ENCODE measurements around the gene ECD. TPM values are rescaled to one million over a fixed set of nuclear protein-coding genes. Genes with fewer than 3 reads are reported as not detected.

The ECD gene
- total RNA-seq, 2 donors from 2014 or later: 14.4 to 20.7 TPM

- no peak for DNase-seq (ENCODE audit: low spot score)
- H3K9me3 ChIP-seq: no peaks in the 10 kb centered on the region
- no peaks in the 10 kb centered on the region for H3K4me1 ChIP-seq
- H3K36me3 ChIP-seq: peaks cover 25% of the 10 kb centered on the region
- H3K27me3 ChIP-seq: no peaks in the 10 kb centered on the region
- TF ChIP-seq, protein P1, sequence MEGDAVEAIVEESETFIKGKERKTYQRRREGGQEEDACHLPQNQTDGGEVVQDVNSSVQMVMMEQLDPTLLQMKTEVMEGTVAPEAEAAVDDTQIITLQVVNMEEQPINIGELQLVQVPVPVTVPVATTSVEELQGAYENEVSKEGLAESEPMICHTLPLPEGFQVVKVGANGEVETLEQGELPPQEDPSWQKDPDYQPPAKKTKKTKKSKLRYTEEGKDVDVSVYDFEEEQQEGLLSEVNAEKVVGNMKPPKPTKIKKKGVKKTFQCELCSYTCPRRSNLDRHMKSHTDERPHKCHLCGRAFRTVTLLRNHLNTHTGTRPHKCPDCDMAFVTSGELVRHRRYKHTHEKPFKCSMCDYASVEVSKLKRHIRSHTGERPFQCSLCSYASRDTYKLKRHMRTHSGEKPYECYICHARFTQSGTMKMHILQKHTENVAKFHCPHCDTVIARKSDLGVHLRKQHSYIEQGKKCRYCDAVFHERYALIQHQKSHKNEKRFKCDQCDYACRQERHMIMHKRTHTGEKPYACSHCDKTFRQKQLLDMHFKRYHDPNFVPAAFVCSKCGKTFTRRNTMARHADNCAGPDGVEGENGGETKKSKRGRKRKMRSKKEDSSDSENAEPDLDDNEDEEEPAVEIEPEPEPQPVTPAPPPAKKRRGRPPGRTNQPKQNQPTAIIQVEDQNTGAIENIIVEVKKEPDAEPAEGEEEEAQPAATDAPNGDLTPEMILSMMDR (IDR thresholded peaks at IDR 0.05): no peak
- no peak overlapping the region for H3K4me3 ChIP-seq
- H3K27ac ChIP-seq: no peak overlapping the region
Measured at GRCh38 chr10:73183667-73184281, 16.0 kb upstream of the ECD start.

GRCh38 chr10:73182568-73182967 is 14.8 kb upstream of the ECD start:
- TF ChIP-seq, protein P1 (IDR thresholded peaks at IDR 0.05): no peak
- H3K4me3 ChIP-seq: no peak overlapping the region
- no peaks in the 10 kb centered on the region for H3K4me1 ChIP-seq
- DNase-seq (ENCODE audit: low spot score): no peak
- H3K9me3 ChIP-seq: no peaks in the 10 kb centered on the region
- H3K36me3 ChIP-seq: peaks cover 26% of the 10 kb centered on the region
- H3K27me3 ChIP-seq: no peaks in the 10 kb centered on the region
- H3K27ac ChIP-seq: no peak overlapping the region

DNA sequence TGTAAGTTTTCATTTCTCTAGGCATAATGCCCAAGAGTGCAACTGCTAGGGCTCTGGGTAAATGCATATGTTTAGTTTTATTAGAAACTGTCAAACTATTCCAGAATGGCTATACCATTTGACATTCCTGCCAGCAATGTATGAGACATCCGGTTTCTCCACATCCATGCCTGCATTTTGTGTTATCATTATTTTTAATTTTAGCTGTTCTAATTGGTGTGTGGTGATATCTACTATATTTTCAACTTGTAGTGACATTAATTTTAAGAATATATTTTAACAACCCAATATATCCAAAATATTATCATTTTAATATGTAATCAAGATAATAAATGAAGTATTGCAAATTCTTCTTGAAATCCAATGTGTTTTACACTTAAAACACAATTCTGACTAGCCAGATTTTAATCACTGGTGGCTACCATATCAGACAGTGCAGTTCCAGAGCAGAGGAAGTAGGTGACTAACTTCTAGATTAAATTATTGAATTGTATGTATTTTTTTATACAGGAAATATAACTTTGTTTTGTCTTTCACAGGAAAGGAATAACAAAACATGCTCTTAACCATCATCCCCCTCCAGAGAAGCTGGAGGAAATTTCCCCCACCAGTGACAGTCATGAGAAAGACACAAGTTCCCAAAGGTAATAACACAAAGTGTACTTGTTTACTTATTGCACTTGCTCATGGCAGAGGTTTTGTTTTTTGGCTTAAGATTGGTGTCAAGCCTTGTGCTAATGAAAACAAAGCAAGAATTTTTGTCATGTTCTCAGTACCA is 6.5 kb upstream of the ECD start:
- H3K9me3 ChIP-seq: no peaks in the 10 kb centered on the region
- DNase-seq (ENCODE audit: low spot score): no peak
- no peaks in the 10 kb centered on the region for H3K27me3 ChIP-seq
- peaks cover 20% of the 10 kb centered on the region for H3K36me3 ChIP-seq
- no peaks in the 10 kb centered on the region for H3K4me1 ChIP-seq
- no peak overlapping the region for H3K27ac ChIP-seq
- TF ChIP-seq, protein P1 (IDR thresholded peaks at IDR 0.05): no peak
- H3K4me3 ChIP-seq: no peak overlapping the region

GRCh38 chr10:73172867-73173266 is 5.1 kb upstream of the ECD start:
- no peak overlapping the region for H3K27ac ChIP-seq
- H3K36me3 ChIP-seq: peaks cover 13% of the 10 kb centered on the region
- H3K9me3 ChIP-seq: no peaks in the 10 kb centered on the region
- no peak for DNase-seq (ENCODE audit: low spot score)
- H3K4me1 ChIP-seq: peaks cover 0 to 8% of the 10 kb centered on the region in 2 donors
- TF ChIP-seq, protein P1 (IDR thresholded peaks at IDR 0.05): no peak
- no peak overlapping the region for H3K4me3 ChIP-seq
- no peaks in the 10 kb centered on the region for H3K27me3 ChIP-seq

GRCh38 chr10:73169320-73169719 is 1.5 kb upstream of the ECD start:
- TF ChIP-seq, protein P1 (IDR thresholded peaks at IDR 0.05): no peak
- H3K9me3 ChIP-seq: no peaks in the 10 kb centered on the region
- no peak for DNase-seq (ENCODE audit: low spot score)
- no peaks in the 10 kb centered on the region for H3K36me3 ChIP-seq
- peaks cover 0 to 25% of the 10 kb centered on the region in 2 donors for H3K4me1 ChIP-seq
- no peak overlapping the region for H3K27ac ChIP-seq
- no peak overlapping the region for H3K4me3 ChIP-seq
- no peaks in the 10 kb centered on the region for H3K27me3 ChIP-seq

All from right atrium auricular region (tissue), 2 donors.